ENCODE data around the gene PPIB. TPM values are rescaled to one million over a fixed set of nuclear protein-coding genes. Genes with fewer than 3 reads are reported as not detected.
"Not testable (repeated sequence)": the region's sequence is repeated elsewhere in the genome, so short reads cannot be mapped to it uniquely, and the experiment has no call there.

PPIB gene
- total and polyA plus RNA-seq, 4 experiments from 2014 or later, result 247 to 730 (median 443) TPM

- Mint-ChIP-seq H3K4me1 (peaks cover 19 to 42% (median 32%) of the 10 kb centered on the region in 4 donors), H3K36me3 (peaks cover 43 to 45% of the 10 kb centered on the region in 2 donors), H3K4me3 (no peak overlapping the region), H3K27me3 (no peaks in the 10 kb centered on the region), H3K9me3 (peaks cover 0 to 1% (median 0%) of the 10 kb centered on the region in 8 donors), H3K27ac (peak overlapping the region in 1 of 7 donors; percentile 6)
- peaks cover 30% of the 10 kb centered on the region for H3K4me1 ChIP-seq (ENCODE audit: insufficient read depth, low read length)
- H3K9me3 ChIP-seq (ENCODE audit: control insufficient read depth in 1 of 2, low read length in 2 of 2), result no peaks in the 10 kb centered on the region
- POLR2A ChIA-PET (ENCODE audit: partially characterized antibody), result interaction anchor here (0.5 kb wide), 1 partner anchor 15 kb away, joined by 3 read pairs; no protein-coding TSS in a partner anchor
- H3K36me3 ChIP-seq (ENCODE audit: insufficient read depth, low read length), result peaks cover 46% of the 10 kb centered on the region
- DNase-seq, result no peak
- no peak overlapping the region for H3K4me3 ChIP-seq (ENCODE audit: low read length in 2 of 2)
- CTCF ChIA-PET (ENCODE audit: partially characterized antibody), result no interaction called here
- H3K27ac ChIP-seq (ENCODE audit: low read depth, low read length), result no peak overlapping the region
- H3K27me3 ChIP-seq (ENCODE audit: insufficient read depth, low read length), result no peaks in the 10 kb centered on the region
- intact Hi-C loops (cut with micrococcal nuclease), result no loop called here
Measured at GRCh38 chr15:64112904-64113303, 49.9 kb downstream of the PPIB start.

GRCh38 chr15:64112073-64112772 is 50.6 kb downstream of the PPIB start:
- H3K36me3 ChIP-seq (ENCODE audit: insufficient read depth, low read length), result peaks cover 43% of the 10 kb centered on the region
- peaks cover 34% of the 10 kb centered on the region for H3K4me1 ChIP-seq (ENCODE audit: insufficient read depth, low read length)
- Mint-ChIP-seq H3K4me1 (peaks cover 22 to 45% (median 36%) of the 10 kb centered on the region in 4 donors), H3K27me3 (no peaks in the 10 kb centered on the region), H3K36me3 (peaks cover 40 to 42% of the 10 kb centered on the region in 2 donors), H3K27ac (peak overlapping the region in 3 of 7 donors; percentile 4 to 77 (median 6)), H3K4me3 (no peak overlapping the region), H3K9me3 (peaks cover 0 to 1% (median 0%) of the 10 kb centered on the region in 8 donors)
- no peak overlapping the region for H3K4me3 ChIP-seq (ENCODE audit: low read length in 2 of 2)
- intact Hi-C loops (cut with micrococcal nuclease), result no loop called here
- no peak overlapping the region for H3K27ac ChIP-seq (ENCODE audit: low read depth, low read length)
- H3K9me3 ChIP-seq (ENCODE audit: control insufficient read depth in 1 of 2, low read length in 2 of 2), result no peaks in the 10 kb centered on the region
- H3K27me3 ChIP-seq (ENCODE audit: insufficient read depth, low read length), result no peaks in the 10 kb centered on the region
- no peak for DNase-seq
- POLR2A ChIA-PET (ENCODE audit: partially characterized antibody), result interaction anchor here (1.2 kb wide), 1 partner anchor 13 kb away, joined by 3 read pairs; no protein-coding TSS in a partner anchor
- CTCF ChIA-PET (ENCODE audit: partially characterized antibody), result interaction anchor here (0.5 to 1.2 kb wide), 2 partner anchors 13 to 273 kb away, joined by 3 read pairs; no protein-coding TSS in a partner anchor

- Mint-ChIP-seq H3K4me3 (no peak overlapping the region), H3K9me3 (peaks cover 0 to 1% (median 0%) of the 10 kb centered on the region in 8 donors), H3K36me3 (peaks cover 35 to 40% of the 10 kb centered on the region in 2 donors), H3K4me1 (peaks cover 26 to 50% (median 41%) of the 10 kb centered on the region in 4 donors), H3K27ac (peak overlapping the region in 2 of 7 donors; percentile 50 to 77), H3K27me3 (no peaks in the 10 kb centered on the region)
- Histone ChIP-seq H3K27ac (ENCODE audit: low read depth, low read length) (no peak overlapping the region), H3K4me1 (ENCODE audit: insufficient read depth, low read length) (peaks cover 36% of the 10 kb centered on the region), H3K9me3 (ENCODE audit: control insufficient read depth in 1 of 2, low read length in 2 of 2) (no peaks in the 10 kb centered on the region), H3K36me3 (ENCODE audit: insufficient read depth, low read length) (peaks cover 39% of the 10 kb centered on the region), H3K4me3 (ENCODE audit: low read length in 2 of 2) (no peak overlapping the region), H3K27me3 (ENCODE audit: insufficient read depth, low read length) (no peaks in the 10 kb centered on the region)
- DNase-seq, result no peak
- intact Hi-C loops (cut with micrococcal nuclease), result no loop called here
- POLR2A ChIA-PET (ENCODE audit: partially characterized antibody), result interaction anchor here (1.2 kb wide), 1 partner anchor 13 kb away, joined by 3 read pairs; no protein-coding TSS in a partner anchor
- CTCF ChIA-PET (ENCODE audit: partially characterized antibody), result interaction anchor here (1.1 to 1.5 kb wide), 3 partner anchors 12 to 44 kb away, joined by 3 to 4 read pairs (median 3); no protein-coding TSS in a partner anchor
Measured at GRCh38 chr15:64111679-64112050, 51.2 kb downstream of the PPIB start.

- H3K4me3 Mint-ChIP-seq, result peak overlapping the region in 4 of 8 donors; percentile 20 to 63 (median 40)
- peaks cover 0 to 1% (median 0%) of the 10 kb centered on the region in 8 donors for H3K9me3 Mint-ChIP-seq
- peaks cover 30 to 35% of the 10 kb centered on the region in 2 donors for H3K36me3 Mint-ChIP-seq
- H3K4me1 ChIP-seq (ENCODE audit: insufficient read depth, low read length), result peaks cover 42% of the 10 kb centered on the region
- H3K27me3 ChIP-seq (ENCODE audit: insufficient read depth, low read length), result no peaks in the 10 kb centered on the region
- ChIA-PET POLR2A (ENCODE audit: partially characterized antibody) (interaction anchor here (1.0 to 1.2 kb wide), 2 partner anchors 14 to 276 kb away, joined by 3 read pairs; partner anchors contain the start of gene TRIP4), CTCF (ENCODE audit: partially characterized antibody) (interaction anchor here (1.1 to 1.5 kb wide), 3 partner anchors 12 to 44 kb away, joined by 3 to 4 read pairs (median 3); no protein-coding TSS in a partner anchor)
- H3K4me1 Mint-ChIP-seq, result peaks cover 31 to 55% (median 44%) of the 10 kb centered on the region in 4 donors
- no peaks in the 10 kb centered on the region for H3K9me3 ChIP-seq (ENCODE audit: control insufficient read depth in 1 of 2, low read length in 2 of 2)
- intact Hi-C loops (cut with micrococcal nuclease), result no loop called here
- peak overlapping the region in 5 of 7 donors; percentile 48 to 78 (median 51) for H3K27ac Mint-ChIP-seq
- no peak overlapping the region for H3K27ac ChIP-seq (ENCODE audit: low read depth, low read length)
- H3K27me3 Mint-ChIP-seq, result no peaks in the 10 kb centered on the region
- no peak overlapping the region for H3K4me3 ChIP-seq (ENCODE audit: low read length in 2 of 2)
- peaks cover 34% of the 10 kb centered on the region for H3K36me3 ChIP-seq (ENCODE audit: insufficient read depth, low read length)
- DNase-seq, result peak in 1 of 5 donors; percentile 7
Measured at GRCh38 chr15:64110950-64111678, 51.7 kb downstream of the PPIB start.

GRCh38 chr15:64110108-64110701 is 52.6 kb downstream of the PPIB start:
- H3K4me3 ChIP-seq (ENCODE audit: low read length in 2 of 2); intact Hi-C loops (cut with micrococcal nuclease); H3K9me3 Mint-ChIP-seq; H3K27ac ChIP-seq (ENCODE audit: low read depth, low read length); DNase-seq; H3K27me3 Mint-ChIP-seq; H3K27me3 ChIP-seq (ENCODE audit: insufficient read depth, low read length); H3K9me3 ChIP-seq (ENCODE audit: control insufficient read depth in 1 of 2, low read length in 2 of 2): not testable (repeated sequence)
- Mint-ChIP-seq H3K36me3 (peaks cover 26 to 29% of the 10 kb centered on the region in 2 donors), H3K4me3 (peak overlapping the region in 3 of 8 donors; percentile 59 to 71 (median 63)), H3K4me1 (peaks cover 33 to 56% (median 48%) of the 10 kb centered on the region in 4 donors), H3K27ac (peak overlapping the region in 5 of 7 donors; percentile 41 to 82 (median 76))
- ChIA-PET CTCF (ENCODE audit: partially characterized antibody) (interaction anchor here (0.6 to 1.5 kb wide), 2 partner anchors 43 to 1139 kb away, joined by 3 to 4 read pairs; no protein-coding TSS in a partner anchor), POLR2A (ENCODE audit: partially characterized antibody) (interaction anchor here (1.0 kb wide), 1 partner anchor 277 kb away, joined by 3 read pairs; the partner anchor contains the start of gene TRIP4)
- peaks cover 47% of the 10 kb centered on the region for H3K4me1 ChIP-seq (ENCODE audit: insufficient read depth, low read length)
- peaks cover 25% of the 10 kb centered on the region for H3K36me3 ChIP-seq (ENCODE audit: insufficient read depth, low read length)

GRCh38 chr15:64107337-64107736 is 55.5 kb downstream of the PPIB start:
- ChIA-PET POLR2A (ENCODE audit: partially characterized antibody) (no interaction called here), CTCF (ENCODE audit: partially characterized antibody) (interaction anchor here (1.1 kb wide), 1 partner anchor 46 kb away, joined by 3 read pairs; no protein-coding TSS in a partner anchor)
- Histone ChIP-seq H3K4me1 (ENCODE audit: insufficient read depth, low read length) (peaks cover 47% of the 10 kb centered on the region), H3K27me3 (ENCODE audit: insufficient read depth, low read length) (no peaks in the 10 kb centered on the region), H3K36me3 (ENCODE audit: insufficient read depth, low read length) (peaks cover 2% of the 10 kb centered on the region), H3K27ac (ENCODE audit: low read depth, low read length) (no peak overlapping the region), H3K9me3 (ENCODE audit: control insufficient read depth in 1 of 2, low read length in 2 of 2) (no peaks in the 10 kb centered on the region), H3K4me3 (ENCODE audit: low read length in 2 of 2) (no peak overlapping the region)
- H3K27ac Mint-ChIP-seq, result peak overlapping the region in 2 of 7 donors; percentile 18 to 58
- peaks cover 6 to 7% of the 10 kb centered on the region in 2 donors for H3K36me3 Mint-ChIP-seq
- H3K9me3 Mint-ChIP-seq, result peaks cover 0 to 1% (median 0%) of the 10 kb centered on the region in 8 donors
- peaks cover 38 to 66% (median 52%) of the 10 kb centered on the region in 4 donors for H3K4me1 Mint-ChIP-seq
- intact Hi-C loops (cut with micrococcal nuclease), result no loop called here
- DNase-seq, result no peak
- no peak overlapping the region for H3K4me3 Mint-ChIP-seq
- no peaks in the 10 kb centered on the region for H3K27me3 Mint-ChIP-seq

Data from CD4-positive, alpha-beta memory T cell (primary cell).